HepG2 (cell line): ENCODE measurements around the gene FABP1. TPM values are rescaled to one million over a fixed set of nuclear protein-coding genes. Genes with fewer than 3 reads are reported as not detected.
A peak's percentile ranks its signal among the peaks of the same experiment; 100 is the strongest.

Experiments used
- CCAR2 ChIP-seq: fragments of 200-400 bp; formaldehyde crosslinking; optimal IDR thresholded peaks from 2 replicates; pipeline ENCODE3; 2018; ENCODE audit warnings: low read depth, mild to moderate bottlenecking, low read length, moderate library complexity
- HDAC2 ChIP-seq: sonication (generic); formaldehyde crosslinking; IDR thresholded peaks from 2 replicates; pipeline ENCODE4 v1.4.0; 2020; ENCODE audit warnings: missing genetic modification reagents
- HMG20A ChIP-seq: IDR thresholded peaks from 2 replicates; pipeline ENCODE4 v1.6.1; 2016; ENCODE audit warnings: borderline replicate concordance
- HOXA7 ChIP-seq: sonication (generic); formaldehyde crosslinking; IDR thresholded peaks from 2 replicates; pipeline ENCODE4 v1.8.1; 2022; ENCODE audit warnings: mild to moderate bottlenecking, missing genetic modification reagents, moderate library complexity
- LCORL ChIP-seq, 2 experiments: fragments of 450-650 bp in 1 of 2; sonication (generic) in 1 of 2; formaldehyde crosslinking in 1 of 2; IDR thresholded peaks; 2 replicates each; pipeline versions ENCODE4 v1.5.0 to v1.6.1; 2017 to 2020; ENCODE audit warnings: antibody characterized with exemption in 1 of 2, missing genetic modification reagents in 1 of 2
- MED1 ChIP-seq: sonication (generic); formaldehyde crosslinking; IDR thresholded peaks from 2 replicates; pipeline ENCODE4 v1.4.0; 2020; ENCODE audit warnings: missing genetic modification reagents
- PPARG ChIP-seq: conservative IDR thresholded peaks from 2 replicates; pipeline ENCODE4 v1.6.1; 2016; ENCODE audit warnings: missing biosample characterization, missing genetic modification reagents
- RARA ChIP-seq: IDR thresholded peaks from 2 replicates; pipeline ENCODE4 v1.6.1; 2016; ENCODE audit warnings: missing genetic modification reagents, missing compliant biosample characterization
- RERE ChIP-seq: IDR thresholded peaks from 2 replicates; pipeline ENCODE4 v1.6.1; 2016; ENCODE audit warnings: low read depth, missing genetic modification reagents, missing compliant biosample characterization
- RFXANK ChIP-seq: IDR thresholded peaks from 2 replicates; pipeline ENCODE4 v1.6.1; 2016
- ZNF17 ChIP-seq: sonication (generic); formaldehyde crosslinking; IDR thresholded peaks from 2 replicates; pipeline ENCODE4 v1.5.0; 2020; ENCODE audit warnings: mild to moderate bottlenecking, missing genetic modification reagents
- ZNF232 ChIP-seq: sonication (generic); formaldehyde crosslinking; IDR thresholded peaks from 2 replicates; pipeline ENCODE4 v1.4.0; 2020; ENCODE audit warnings: missing genetic modification reagents, borderline replicate concordance
- ZNF577 ChIP-seq: sonication (generic); formaldehyde crosslinking; IDR thresholded peaks from 2 replicates; pipeline ENCODE4 v1.4.0; 2020; ENCODE audit warnings: mild to moderate bottlenecking, low read depth, missing genetic modification reagents, borderline replicate concordance
- polyA plus RNA-seq, 8 experiments: library from polyadenylated mRNA; depleted of rRNA in 3 of 8; stranded (reverse) in 7 of 8; unstranded in 1 of 8; fragments of >200 nt; fragmentation: Illumina TruSeq in 4 of 8; extraction: Trizol in 4 of 8; gene quantifications; 2 replicates each; pipeline versions ENCODE4 v1.2.1 to v1.2.3, GENCODE V29; 2011 to 2016; ENCODE audit warnings: low read depth in 4 of 8, missing spikeins in 1 of 8, mixed read lengths in 1 of 8; ENCODE audit not compliant: insufficient read depth in 1 of 8
- total RNA-seq, 5 experiments: library from RNA; depleted of rRNA; stranded (reverse); fragments of >200 nt; fragmentation: Illumina TruSeq; extraction: Trizol; gene quantifications; 2 replicates each; pipeline ENCODE4 v1.2.3, GENCODE V29; 2016; ENCODE audit warnings: low read depth in 1 of 5
- TF ChIP-seq, protein P1 (sequence below): sonication (generic); formaldehyde crosslinking; IDR thresholded peaks from 2 replicates; pipeline ENCODE4 v1.5.1; 2020; ENCODE audit warnings: mild to moderate bottlenecking, missing genetic modification reagents, borderline replicate concordance
- TF ChIP-seq, protein P2 (sequence below): IDR thresholded peaks from 2 replicates; pipeline ENCODE4 v1.6.1; 2016; ENCODE audit warnings: low read depth, borderline replicate concordance
- TF ChIP-seq, protein P3 (sequence below): sonication (generic); formaldehyde crosslinking; IDR thresholded peaks from 2 replicates; pipeline ENCODE4 v1.4.0; 2020; ENCODE audit warnings: missing genetic modification reagents
- TF ChIP-seq, protein P4 (sequence below): sonication (generic); IDR thresholded peaks from 2 replicates; pipeline ENCODE4 v1.6.1; 2016; ENCODE audit warnings: low read depth, borderline replicate concordance

The FABP1 gene
- total and polyA plus RNA-seq, 2 of the 13 experiments (the other 11 are each of a cell fraction or from before 2014, with no cell fraction given) = 644 to 1,608 TPM

DNA sequence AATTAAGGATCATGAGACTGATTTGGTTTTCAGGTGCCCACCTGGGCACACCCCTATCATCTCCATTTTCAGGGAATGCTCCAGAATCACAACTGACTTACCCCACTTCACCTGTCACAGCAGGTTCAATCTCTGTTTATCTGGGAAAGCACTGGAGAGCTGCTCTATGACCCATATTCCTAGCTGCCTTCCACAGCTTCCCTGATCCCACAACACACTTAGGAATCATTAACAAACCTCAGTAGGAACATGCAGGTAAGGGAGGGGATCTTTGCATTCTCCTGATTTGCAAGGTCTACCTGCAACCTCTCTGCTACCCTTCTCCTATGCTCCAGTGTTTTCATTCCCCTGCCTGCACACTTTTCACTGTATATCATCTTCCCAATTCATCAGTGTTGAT lies 18.7 kb upstream of the FABP1 start (continued):
- TF ChIP-seq RERE (CRISPR knock-in tag) = no peak
- TF ChIP-seq, protein P1, sequence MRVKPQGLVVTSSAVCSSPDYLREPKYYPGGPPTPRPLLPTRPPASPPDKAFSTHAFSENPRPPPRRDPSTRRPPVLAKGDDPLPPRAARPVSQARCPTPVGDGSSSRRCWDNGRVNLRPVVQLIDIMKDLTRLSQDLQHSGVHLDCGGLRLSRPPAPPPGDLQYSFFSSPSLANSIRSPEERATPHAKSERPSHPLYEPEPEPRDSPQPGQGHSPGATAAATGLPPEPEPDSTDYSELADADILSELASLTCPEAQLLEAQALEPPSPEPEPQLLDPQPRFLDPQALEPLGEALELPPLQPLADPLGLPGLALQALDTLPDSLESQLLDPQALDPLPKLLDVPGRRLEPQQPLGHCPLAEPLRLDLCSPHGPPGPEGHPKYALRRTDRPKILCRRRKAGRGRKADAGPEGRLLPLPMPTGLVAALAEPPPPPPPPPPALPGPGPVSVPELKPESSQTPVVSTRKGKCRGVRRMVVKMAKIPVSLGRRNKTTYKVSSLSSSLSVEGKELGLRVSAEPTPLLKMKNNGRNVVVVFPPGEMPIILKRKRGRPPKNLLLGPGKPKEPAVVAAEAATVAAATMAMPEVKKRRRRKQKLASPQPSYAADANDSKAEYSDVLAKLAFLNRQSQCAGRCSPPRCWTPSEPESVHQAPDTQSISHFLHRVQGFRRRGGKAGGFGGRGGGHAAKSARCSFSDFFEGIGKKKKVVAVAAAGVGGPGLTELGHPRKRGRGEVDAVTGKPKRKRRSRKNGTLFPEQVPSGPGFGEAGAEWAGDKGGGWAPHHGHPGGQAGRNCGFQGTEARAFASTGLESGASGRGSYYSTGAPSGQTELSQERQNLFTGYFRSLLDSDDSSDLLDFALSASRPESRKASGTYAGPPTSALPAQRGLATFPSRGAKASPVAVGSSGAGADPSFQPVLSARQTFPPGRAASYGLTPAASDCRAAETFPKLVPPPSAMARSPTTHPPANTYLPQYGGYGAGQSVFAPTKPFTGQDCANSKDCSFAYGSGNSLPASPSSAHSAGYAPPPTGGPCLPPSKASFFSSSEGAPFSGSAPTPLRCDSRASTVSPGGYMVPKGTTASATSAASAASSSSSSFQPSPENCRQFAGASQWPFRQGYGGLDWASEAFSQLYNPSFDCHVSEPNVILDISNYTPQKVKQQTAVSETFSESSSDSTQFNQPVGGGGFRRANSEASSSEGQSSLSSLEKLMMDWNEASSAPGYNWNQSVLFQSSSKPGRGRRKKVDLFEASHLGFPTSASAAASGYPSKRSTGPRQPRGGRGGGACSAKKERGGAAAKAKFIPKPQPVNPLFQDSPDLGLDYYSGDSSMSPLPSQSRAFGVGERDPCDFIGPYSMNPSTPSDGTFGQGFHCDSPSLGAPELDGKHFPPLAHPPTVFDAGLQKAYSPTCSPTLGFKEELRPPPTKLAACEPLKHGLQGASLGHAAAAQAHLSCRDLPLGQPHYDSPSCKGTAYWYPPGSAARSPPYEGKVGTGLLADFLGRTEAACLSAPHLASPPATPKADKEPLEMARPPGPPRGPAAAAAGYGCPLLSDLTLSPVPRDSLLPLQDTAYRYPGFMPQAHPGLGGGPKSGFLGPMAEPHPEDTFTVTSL = no peak
- TF ChIP-seq ZNF17 (CRISPR knock-in tag) = no peak
- TF ChIP-seq ZNF577 = no peak
- no peak for TF ChIP-seq HOXA7
- TF ChIP-seq MED1 (CRISPR knock-in tag) = 0 out of 2 replicates have a peak, but pooled peaks have one; percentile 30
- TF ChIP-seq, protein P2, sequence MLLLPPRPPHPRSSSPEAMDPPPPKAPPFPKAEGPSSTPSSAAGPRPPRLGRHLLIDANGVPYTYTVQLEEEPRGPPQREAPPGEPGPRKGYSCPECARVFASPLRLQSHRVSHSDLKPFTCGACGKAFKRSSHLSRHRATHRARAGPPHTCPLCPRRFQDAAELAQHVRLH (CRISPR knock-in tag) = no peak
- no peak for TF ChIP-seq HMG20A (CRISPR knock-in tag)
- TF ChIP-seq PPARG (CRISPR knock-in tag) = peak; percentile 94
- no peak for TF ChIP-seq ZNF232 (CRISPR knock-in tag)
- TF ChIP-seq HDAC2 (CRISPR knock-in tag) = peak; percentile 43; the same call in 1 of the 2 replicates
- TF ChIP-seq LCORL (IDR thresholded peaks at IDR 0.05) = no peak
- peak; percentile 52; the same call in 1 of the 2 replicates for TF ChIP-seq LCORL (CRISPR knock-in tag; IDR thresholded peaks at IDR 0.05)
- TF ChIP-seq RARA (CRISPR knock-in tag) = peak; percentile 31; the same call in 1 of the 2 replicates
- no peak for TF ChIP-seq RFXANK (CRISPR knock-in tag)
- TF ChIP-seq CCAR2 = no peak
- TF ChIP-seq, protein P3, sequence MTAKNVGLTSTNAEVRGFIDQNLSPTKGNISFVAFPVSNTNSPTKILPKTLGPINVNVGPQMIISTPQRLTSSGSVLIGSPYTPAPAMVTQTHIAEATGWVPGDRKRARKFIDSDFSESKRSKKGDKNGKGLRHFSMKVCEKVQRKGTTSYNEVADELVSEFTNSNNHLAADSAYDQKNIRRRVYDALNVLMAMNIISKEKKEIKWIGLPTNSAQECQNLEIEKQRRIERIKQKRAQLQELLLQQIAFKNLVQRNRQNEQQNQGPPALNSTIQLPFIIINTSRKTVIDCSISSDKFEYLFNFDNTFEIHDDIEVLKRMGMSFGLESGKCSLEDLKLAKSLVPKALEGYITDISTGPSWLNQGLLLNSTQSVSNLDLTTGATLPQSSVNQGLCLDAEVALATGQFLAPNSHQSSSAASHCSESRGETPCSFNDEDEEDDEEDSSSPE = no peak
- TF ChIP-seq, protein P4, sequence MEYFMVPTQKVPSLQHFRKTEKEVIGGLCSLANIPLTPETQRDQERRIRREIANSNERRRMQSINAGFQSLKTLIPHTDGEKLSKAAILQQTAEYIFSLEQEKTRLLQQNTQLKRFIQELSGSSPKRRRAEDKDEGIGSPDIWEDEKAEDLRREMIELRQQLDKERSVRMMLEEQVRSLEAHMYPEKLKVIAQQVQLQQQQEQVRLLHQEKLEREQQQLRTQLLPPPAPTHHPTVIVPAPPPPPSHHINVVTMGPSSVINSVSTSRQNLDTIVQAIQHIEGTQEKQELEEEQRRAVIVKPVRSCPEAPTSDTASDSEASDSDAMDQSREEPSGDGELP = peak; percentile 18; the same call in 1 of the 2 replicates
